ENCODE measurements around the gene CNTNAP2. TPM values are rescaled to one million over a fixed set of nuclear protein-coding genes. Genes with fewer than 3 reads are reported as not detected.

The CNTNAP2 gene
- total RNA-seq, 1 donor = under 0.01 TPM

DNA sequence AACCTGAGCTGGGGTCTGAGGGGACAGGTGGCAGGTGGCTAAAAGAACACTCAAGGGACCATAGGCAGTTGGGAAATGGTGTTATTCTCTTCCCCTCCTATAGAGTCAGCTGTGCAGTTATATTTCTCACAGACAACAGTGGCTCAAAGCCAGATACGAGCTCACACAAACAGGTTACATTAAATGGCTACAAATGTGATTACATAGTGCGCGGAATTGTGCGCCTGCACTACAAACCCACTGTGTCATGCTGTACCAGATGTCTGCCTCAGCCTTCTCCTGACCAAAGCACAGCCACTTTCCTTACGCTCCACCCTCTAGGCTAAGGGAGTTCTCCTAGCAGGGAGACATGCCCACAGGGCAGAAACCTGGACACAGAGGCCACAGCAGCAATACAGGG lies 387.2 kb downstream of the CNTNAP2 start:
- TF ChIP-seq, protein P1, sequence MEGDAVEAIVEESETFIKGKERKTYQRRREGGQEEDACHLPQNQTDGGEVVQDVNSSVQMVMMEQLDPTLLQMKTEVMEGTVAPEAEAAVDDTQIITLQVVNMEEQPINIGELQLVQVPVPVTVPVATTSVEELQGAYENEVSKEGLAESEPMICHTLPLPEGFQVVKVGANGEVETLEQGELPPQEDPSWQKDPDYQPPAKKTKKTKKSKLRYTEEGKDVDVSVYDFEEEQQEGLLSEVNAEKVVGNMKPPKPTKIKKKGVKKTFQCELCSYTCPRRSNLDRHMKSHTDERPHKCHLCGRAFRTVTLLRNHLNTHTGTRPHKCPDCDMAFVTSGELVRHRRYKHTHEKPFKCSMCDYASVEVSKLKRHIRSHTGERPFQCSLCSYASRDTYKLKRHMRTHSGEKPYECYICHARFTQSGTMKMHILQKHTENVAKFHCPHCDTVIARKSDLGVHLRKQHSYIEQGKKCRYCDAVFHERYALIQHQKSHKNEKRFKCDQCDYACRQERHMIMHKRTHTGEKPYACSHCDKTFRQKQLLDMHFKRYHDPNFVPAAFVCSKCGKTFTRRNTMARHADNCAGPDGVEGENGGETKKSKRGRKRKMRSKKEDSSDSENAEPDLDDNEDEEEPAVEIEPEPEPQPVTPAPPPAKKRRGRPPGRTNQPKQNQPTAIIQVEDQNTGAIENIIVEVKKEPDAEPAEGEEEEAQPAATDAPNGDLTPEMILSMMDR (IDR thresholded peaks at IDR 0.05; ENCODE audit: insufficient read depth, low read length) = no peak
- DNase-seq (ENCODE audit: low read depth) = no peak
- no peak overlapping the region for H3K4me3 ChIP-seq (ENCODE audit: low read depth, low read length)

DNA sequence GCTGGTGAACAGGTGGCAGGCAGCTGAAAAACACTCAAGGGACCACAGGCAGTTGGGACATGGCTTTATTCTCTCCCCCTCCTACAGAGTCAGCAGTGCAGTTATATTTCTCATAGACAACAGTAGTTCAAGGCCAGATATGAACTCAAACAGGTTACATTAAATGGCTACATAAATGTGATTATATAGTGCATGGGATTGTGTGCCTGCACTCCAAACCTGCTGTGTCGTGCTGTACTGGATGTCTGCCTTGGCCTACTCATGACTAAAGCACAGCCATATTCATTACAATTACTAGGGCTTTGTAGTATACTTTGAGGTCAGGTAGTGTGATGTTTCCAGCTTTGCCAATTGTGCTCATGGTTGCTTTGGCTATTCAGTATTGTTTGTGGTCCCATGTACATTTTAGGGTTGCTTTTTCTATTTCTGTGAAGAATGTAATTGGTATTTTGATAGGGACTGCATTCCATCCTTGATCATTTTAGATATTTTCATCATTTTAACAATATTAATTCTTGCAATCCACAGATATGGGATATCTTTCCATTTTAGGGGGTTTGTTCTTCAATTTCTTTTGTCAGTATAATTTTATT lies 393.6 kb downstream of the CNTNAP2 start:
- no peak for DNase-seq (ENCODE audit: low read depth)
- TF ChIP-seq, protein P1 (IDR thresholded peaks at IDR 0.05; ENCODE audit: insufficient read depth, low read length) = no peak
- H3K4me3 ChIP-seq (ENCODE audit: low read depth, low read length) = no peak overlapping the region

DNA sequence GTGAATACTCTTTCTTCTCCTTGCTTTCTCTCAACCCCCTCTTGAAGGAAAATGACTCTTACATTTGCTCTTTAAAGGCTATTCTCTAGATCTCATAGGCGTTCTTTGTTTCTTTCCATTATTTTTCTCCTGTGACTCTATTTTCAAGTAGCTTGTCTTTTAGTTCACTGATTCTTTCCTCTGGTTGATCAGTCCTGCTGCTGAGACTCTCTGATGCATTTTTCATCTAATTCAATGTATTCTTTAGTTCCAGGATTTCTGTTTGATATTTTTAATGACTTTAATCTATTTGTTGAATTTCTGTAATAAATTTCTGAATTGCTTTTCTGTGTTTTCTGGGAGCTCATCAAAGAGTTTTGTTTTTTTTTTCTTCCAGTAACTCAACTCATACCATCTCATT lies 397.7 kb downstream of the CNTNAP2 start:
- DNase-seq (ENCODE audit: low read depth) = no peak
- H3K4me3 ChIP-seq (ENCODE audit: low read depth, low read length) = no peak overlapping the region
- TF ChIP-seq, protein P1 (IDR thresholded peaks at IDR 0.05; ENCODE audit: insufficient read depth, low read length) = no peak

DNA sequence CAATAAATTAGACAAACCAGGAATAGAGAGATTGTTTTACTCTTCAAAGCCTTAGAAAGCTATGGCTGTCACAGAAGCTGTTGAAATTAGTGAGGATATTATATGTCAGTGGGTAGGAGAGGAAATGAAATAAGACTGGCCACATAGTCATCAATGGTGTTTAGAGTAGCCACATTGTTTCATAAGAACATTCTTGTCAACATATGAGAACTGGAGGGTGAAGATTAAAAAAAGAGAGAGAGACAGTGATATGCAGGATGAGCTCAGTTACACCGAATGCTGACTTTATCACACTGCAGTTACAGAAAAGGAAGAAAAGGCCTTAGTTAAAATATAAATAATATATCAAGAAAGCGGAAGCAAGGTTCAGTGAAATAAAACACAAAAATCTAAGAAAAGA lies 412.0 kb downstream of the CNTNAP2 start:
- no peak overlapping the region for H3K4me3 ChIP-seq (ENCODE audit: low read depth, low read length)
- TF ChIP-seq, protein P1 (IDR thresholded peaks at IDR 0.05; ENCODE audit: insufficient read depth, low read length) = no peak
- DNase-seq (ENCODE audit: low read depth) = no peak

DNA sequence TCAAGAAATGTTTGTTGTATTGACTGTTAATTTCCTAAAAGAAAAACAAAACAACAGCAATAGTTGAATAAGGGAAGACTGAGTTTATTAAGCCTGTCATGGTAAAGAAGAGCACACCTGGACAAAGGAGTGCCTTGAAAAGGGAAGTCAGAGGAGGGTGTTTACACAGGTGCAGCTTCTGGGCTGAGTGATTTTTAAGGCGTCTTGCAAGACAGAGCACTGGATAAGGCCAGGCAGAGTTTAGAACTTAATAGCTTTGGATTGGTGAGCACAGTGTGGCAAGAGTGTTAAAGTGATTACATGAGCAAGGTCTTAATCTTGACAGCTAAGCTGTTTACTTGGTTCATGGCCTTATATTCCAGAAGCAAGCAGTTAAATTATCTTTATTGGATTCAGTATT lies 423.2 kb downstream of the CNTNAP2 start:
- DNase-seq (ENCODE audit: low read depth) = no peak
- TF ChIP-seq, protein P1 (IDR thresholded peaks at IDR 0.05; ENCODE audit: insufficient read depth, low read length) = no peak

DNA sequence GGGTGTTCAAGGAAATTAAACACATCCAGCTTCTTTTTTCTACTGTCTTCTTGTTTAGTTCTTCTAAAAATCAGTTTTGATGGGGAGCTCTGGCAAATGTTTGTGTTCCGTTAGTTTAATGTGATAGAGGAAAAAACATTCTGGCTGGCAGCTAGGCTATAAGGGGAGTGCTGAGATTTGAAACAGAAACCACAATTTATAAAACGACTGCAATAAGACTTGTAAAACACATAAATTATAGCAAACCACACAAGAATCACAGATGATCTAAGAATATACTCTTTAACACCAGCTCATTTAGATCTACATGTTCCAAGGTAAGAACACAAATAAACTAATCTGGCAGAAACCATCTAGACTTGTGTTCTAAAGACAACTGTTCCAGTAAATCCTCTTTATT lies 425.5 kb downstream of the CNTNAP2 start:
- TF ChIP-seq, protein P1 (IDR thresholded peaks at IDR 0.05; ENCODE audit: insufficient read depth, low read length) = no peak
- H3K4me3 ChIP-seq (ENCODE audit: low read depth, low read length) = no peak overlapping the region
- DNase-seq (ENCODE audit: low read depth) = no peak

More for the DNA sequence above, 423.2 kb downstream of the CNTNAP2 start:
- no peak overlapping the region for H3K4me3 ChIP-seq (ENCODE audit: low read depth, low read length)

DNA sequence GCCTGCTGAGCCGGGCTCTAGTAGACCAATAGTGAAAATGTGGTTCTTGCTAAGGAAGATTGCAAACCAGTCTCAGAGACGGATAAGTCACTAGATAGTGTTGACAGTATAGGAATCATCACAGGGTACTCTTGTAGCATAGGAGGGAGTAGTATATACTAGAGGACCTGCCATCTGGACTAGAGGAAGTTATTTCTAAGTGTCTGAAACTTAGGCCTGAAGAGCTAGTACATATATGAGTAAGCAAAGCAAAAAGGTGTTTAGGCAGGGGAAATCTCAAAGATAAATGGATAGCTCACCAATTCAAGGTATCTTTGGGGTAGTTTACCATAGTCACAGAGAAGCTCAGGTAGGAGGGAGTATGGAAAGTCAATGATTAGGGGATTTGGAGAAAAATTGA lies 428.1 kb downstream of the CNTNAP2 start:
- no peak for DNase-seq (ENCODE audit: low read depth)
- TF ChIP-seq, protein P1 (IDR thresholded peaks at IDR 0.05; ENCODE audit: insufficient read depth, low read length) = no peak
- no peak overlapping the region for H3K4me3 ChIP-seq (ENCODE audit: low read depth, low read length)

Data from fibroblast of the aortic adventitia (primary cell).